ENCODE measurements around the gene MOSMO. TPM values are rescaled to one million over a fixed set of nuclear protein-coding genes. Genes with fewer than 3 reads are reported as not detected.

MOSMO gene
- polyA plus RNA-seq (2012; ENCODE audit: missing spikeins): 5.9 TPM

- DNase-seq (ENCODE audit: insufficient read length): peak; percentile 79
- TF ChIP-seq POLR2A (IDR thresholded peaks at IDR 0.05; ENCODE audit: low read depth, low read length): peak; percentile 48; the same call in 1 of the 2 replicates
- TF ChIP-seq POLR2AphosphoS5 (IDR thresholded peaks at IDR 0.05; ENCODE audit: low read depth, low read length): no peak
- TF ChIP-seq TAF1 (IDR thresholded peaks at IDR 0.05; ENCODE audit: borderline replicate concordance, low read depth, low read length): no peak; the same call in 1 of the 2 replicates
- FAIRE-seq: peak; percentile 63
Measured at GRCh38 chr16:22007509-22008214, at the start of gene MOSMO. TSS of gene MOSMO (plus strand) at chr16:22008111. CDS start at chr16:22008302, 191 bp downstream.

GRCh38 chr16:21959050-21959449 lies 48.9 kb upstream of the MOSMO start:
- FAIRE-seq (no peak), DNase-seq (ENCODE audit: insufficient read length) (no peak)
- TF ChIP-seq POLR2AphosphoS5 (IDR thresholded peaks at IDR 0.05; ENCODE audit: low read depth, low read length): no peak
- no peak for TF ChIP-seq TAF1 (IDR thresholded peaks at IDR 0.05; ENCODE audit: borderline replicate concordance, low read depth, low read length)
- no peak for TF ChIP-seq POLR2A (IDR thresholded peaks at IDR 0.05; ENCODE audit: low read depth, low read length)

- DNase-seq (ENCODE audit: insufficient read length) (no peak), FAIRE-seq (no peak)
- TF ChIP-seq POLR2AphosphoS5 (IDR thresholded peaks at IDR 0.05; ENCODE audit: low read depth, low read length) (no peak), TAF1 (IDR thresholded peaks at IDR 0.05; ENCODE audit: borderline replicate concordance, low read depth, low read length) (no peak), POLR2A (IDR thresholded peaks at IDR 0.05; ENCODE audit: low read depth, low read length) (no peak)
Measured at GRCh38 chr16:21962475-21962874, 45.4 kb upstream of the MOSMO start.

GRCh38 chr16:21963887-21964286 lies 44.0 kb upstream of the MOSMO start:
- FAIRE-seq (no peak), DNase-seq (ENCODE audit: insufficient read length) (no peak)

GRCh38 chr16:21964353-21964752 lies 43.6 kb upstream of the MOSMO start:
- DNase-seq (ENCODE audit: insufficient read length) (no peak), FAIRE-seq (no peak)
- no peak for TF ChIP-seq POLR2A (IDR thresholded peaks at IDR 0.05; ENCODE audit: low read depth, low read length)
- no peak for TF ChIP-seq TAF1 (IDR thresholded peaks at IDR 0.05; ENCODE audit: borderline replicate concordance, low read depth, low read length)
- no peak for TF ChIP-seq POLR2AphosphoS5 (IDR thresholded peaks at IDR 0.05; ENCODE audit: low read depth, low read length)

More at GRCh38 chr16:21963887-21964286, 44.0 kb upstream of the MOSMO start:
- no peak for TF ChIP-seq TAF1 (IDR thresholded peaks at IDR 0.05; ENCODE audit: borderline replicate concordance, low read depth, low read length)

- DNase-seq (ENCODE audit: insufficient read length) (no peak), FAIRE-seq (no peak)
- TF ChIP-seq POLR2AphosphoS5 (IDR thresholded peaks at IDR 0.05; ENCODE audit: low read depth, low read length): no peak
- TF ChIP-seq POLR2A (IDR thresholded peaks at IDR 0.05; ENCODE audit: low read depth, low read length): no peak
Measured at GRCh38 chr16:21971856-21972255, 36.1 kb upstream of the MOSMO start.

GRCh38 chr16:21973945-21974344 lies 34.0 kb upstream of the MOSMO start:
- no peak for FAIRE-seq
- DNase-seq (ENCODE audit: insufficient read length): no peak
- TF ChIP-seq TAF1 (IDR thresholded peaks at IDR 0.05; ENCODE audit: borderline replicate concordance, low read depth, low read length) (no peak), POLR2A (IDR thresholded peaks at IDR 0.05; ENCODE audit: low read depth, low read length) (no peak), POLR2AphosphoS5 (IDR thresholded peaks at IDR 0.05; ENCODE audit: low read depth, low read length) (no peak)

- DNase-seq (ENCODE audit: insufficient read length): no peak
- no peak for FAIRE-seq
- TF ChIP-seq POLR2AphosphoS5 (IDR thresholded peaks at IDR 0.05; ENCODE audit: low read depth, low read length) (no peak), TAF1 (IDR thresholded peaks at IDR 0.05; ENCODE audit: borderline replicate concordance, low read depth, low read length) (no peak), POLR2A (IDR thresholded peaks at IDR 0.05; ENCODE audit: low read depth, low read length) (no peak)
Measured at GRCh38 chr16:21980032-21980431, 27.9 kb upstream of the MOSMO start.

GRCh38 chr16:21982108-21982507 lies 25.8 kb upstream of the MOSMO start:
- FAIRE-seq (no peak), DNase-seq (ENCODE audit: insufficient read length) (no peak)
- TF ChIP-seq TAF1 (IDR thresholded peaks at IDR 0.05; ENCODE audit: borderline replicate concordance, low read depth, low read length) (no peak), POLR2A (IDR thresholded peaks at IDR 0.05; ENCODE audit: low read depth, low read length) (no peak), POLR2AphosphoS5 (IDR thresholded peaks at IDR 0.05; ENCODE audit: low read depth, low read length) (no peak)

- FAIRE-seq (no peak), DNase-seq (ENCODE audit: insufficient read length) (no peak)
- TF ChIP-seq POLR2A (IDR thresholded peaks at IDR 0.05; ENCODE audit: low read depth, low read length) (no peak), TAF1 (IDR thresholded peaks at IDR 0.05; ENCODE audit: borderline replicate concordance, low read depth, low read length) (no peak)
Measured at GRCh38 chr16:21984062-21984461, 23.8 kb upstream of the MOSMO start.

GRCh38 chr16:21985524-21985923 lies 22.4 kb upstream of the MOSMO start:
- no peak for FAIRE-seq
- DNase-seq (ENCODE audit: insufficient read length): no peak
- TF ChIP-seq POLR2AphosphoS5 (IDR thresholded peaks at IDR 0.05; ENCODE audit: low read depth, low read length): no peak; the same call in 1 of the 2 replicates
- no peak for TF ChIP-seq POLR2A (IDR thresholded peaks at IDR 0.05; ENCODE audit: low read depth, low read length)
- no peak for TF ChIP-seq TAF1 (IDR thresholded peaks at IDR 0.05; ENCODE audit: borderline replicate concordance, low read depth, low read length)

GRCh38 chr16:21986692-21987246 lies 21.1 kb upstream of the MOSMO start:
- FAIRE-seq: no peak
- TF ChIP-seq POLR2A (IDR thresholded peaks at IDR 0.05; ENCODE audit: low read depth, low read length) (no peak), TAF1 (IDR thresholded peaks at IDR 0.05; ENCODE audit: borderline replicate concordance, low read depth, low read length) (no peak), POLR2AphosphoS5 (IDR thresholded peaks at IDR 0.05; ENCODE audit: low read depth, low read length) (no peak; the same call in 1 of the 2 replicates)
- DNase-seq (ENCODE audit: insufficient read length): no peak
